B cell (primary cell): ENCODE measurements around the gene PELI2.

Experiments
- EZH2 ChIP-seq: IDR thresholded peaks from 2 replicates; pipeline ENCODE4 v1.6.1; 2012; ENCODE audit warnings: borderline replicate concordance, low read depth, mild to moderate bottlenecking, moderate library complexity, low read length; ENCODE audit not compliant: insufficient read depth, poor library complexity, severe bottlenecking
- TF ChIP-seq, protein P1 (sequence below): fragments of 200-600 bp; IDR thresholded peaks from one replicate; pipeline ENCODE4 v1.8.0; 2022; ENCODE audit warnings: antibody characterized with exemption, mild to moderate bottlenecking

GRCh38 chr14:56205881-56206280, 87.7 kb downstream of the PELI2 start:
- TF ChIP-seq, protein P1, sequence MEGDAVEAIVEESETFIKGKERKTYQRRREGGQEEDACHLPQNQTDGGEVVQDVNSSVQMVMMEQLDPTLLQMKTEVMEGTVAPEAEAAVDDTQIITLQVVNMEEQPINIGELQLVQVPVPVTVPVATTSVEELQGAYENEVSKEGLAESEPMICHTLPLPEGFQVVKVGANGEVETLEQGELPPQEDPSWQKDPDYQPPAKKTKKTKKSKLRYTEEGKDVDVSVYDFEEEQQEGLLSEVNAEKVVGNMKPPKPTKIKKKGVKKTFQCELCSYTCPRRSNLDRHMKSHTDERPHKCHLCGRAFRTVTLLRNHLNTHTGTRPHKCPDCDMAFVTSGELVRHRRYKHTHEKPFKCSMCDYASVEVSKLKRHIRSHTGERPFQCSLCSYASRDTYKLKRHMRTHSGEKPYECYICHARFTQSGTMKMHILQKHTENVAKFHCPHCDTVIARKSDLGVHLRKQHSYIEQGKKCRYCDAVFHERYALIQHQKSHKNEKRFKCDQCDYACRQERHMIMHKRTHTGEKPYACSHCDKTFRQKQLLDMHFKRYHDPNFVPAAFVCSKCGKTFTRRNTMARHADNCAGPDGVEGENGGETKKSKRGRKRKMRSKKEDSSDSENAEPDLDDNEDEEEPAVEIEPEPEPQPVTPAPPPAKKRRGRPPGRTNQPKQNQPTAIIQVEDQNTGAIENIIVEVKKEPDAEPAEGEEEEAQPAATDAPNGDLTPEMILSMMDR = no peak
- no peak for TF ChIP-seq EZH2
